GM21619 (cell line): Measurements from ENCODE around the gene PIGP.
"Not testable (repeated sequence)": the region's sequence is repeated elsewhere in the genome, so short reads cannot be mapped to it uniquely, and the experiment has no call there.

ENCODE experiments used
- ATAC-seq: cut with Tn5 transposase; IDR thresholded peaks from one replicate; pipeline ENCODE4 v1.9.1; 2021; ENCODE audit not compliant: unreplicated experiment

The PIGP gene

GRCh38 chr21:37072988-37073416, at the start of gene PIGP, which contains the start of gene TTC3:
TSS of gene PIGP (minus strand) at chr21:37073071. CDS start at chr21:37072515, 556 bp downstream.
TSS of gene TTC3 (plus strand) at chr21:37073254. CDS start at chr21:37087258, 14,004 bp downstream.
- ATAC-seq: peak; percentile 63

- no peak for ATAC-seq
These were observed 46.7 kb upstream of the PIGP start for GRCh38 chr21:37119421-37120218.

GRCh38 chr21:37118187-37118826, 45.4 kb upstream of the PIGP start:
- ATAC-seq: no peak

- no peak for ATAC-seq
These were observed 44.3 kb upstream of the PIGP start for GRCh38 chr21:37117204-37117603.

- not testable (repeated sequence) for ATAC-seq
These were observed 43.6 kb upstream of the PIGP start for GRCh38 chr21:37116459-37116858.

- ATAC-seq: not testable (repeated sequence)
These were observed 41.4 kb upstream of the PIGP start for GRCh38 chr21:37114301-37114700.

GRCh38 chr21:37111029-37111428, 38.2 kb upstream of the PIGP start:
- not testable (repeated sequence) for ATAC-seq

- ATAC-seq: no peak
These were observed 34.1 kb upstream of the PIGP start for GRCh38 chr21:37106998-37107397.

- ATAC-seq: not testable (repeated sequence)
These were observed 29.9 kb upstream of the PIGP start for GRCh38 chr21:37102746-37103145.

- no peak for ATAC-seq
These were observed 28.5 kb upstream of the PIGP start for GRCh38 chr21:37101384-37101783.

GRCh38 chr21:37100316-37100715, 27.4 kb upstream of the PIGP start:
- no peak for ATAC-seq

- no peak for ATAC-seq
These were observed 25.9 kb upstream of the PIGP start for GRCh38 chr21:37098751-37099150.

- no peak for ATAC-seq
These were observed 22.9 kb upstream of the PIGP start for GRCh38 chr21:37095821-37096220.

GRCh38 chr21:37093977-37094376, 21.1 kb upstream of the PIGP start:
- ATAC-seq: no peak

- ATAC-seq: no peak
These were observed 15.4 kb upstream of the PIGP start for GRCh38 chr21:37088186-37088735.

GRCh38 chr21:37087188-37087587, 14.3 kb upstream of the PIGP start:
- no peak for ATAC-seq

GRCh38 chr21:37085726-37086125, 12.9 kb upstream of the PIGP start:
- no peak for ATAC-seq

GRCh38 chr21:37082856-37083528, 10.1 kb upstream of the PIGP start:
- no peak for ATAC-seq

- ATAC-seq: no peak
These were observed 9.5 kb upstream of the PIGP start for GRCh38 chr21:37082375-37082774.

GRCh38 chr21:37079211-37079824, 6.4 kb upstream of the PIGP start:
- ATAC-seq: no peak

- no peak for ATAC-seq
These were observed 4.5 kb upstream of the PIGP start for GRCh38 chr21:37077403-37077802.
